ENCODE results near the gene ITPKB.

ITPKB gene

DNA sequence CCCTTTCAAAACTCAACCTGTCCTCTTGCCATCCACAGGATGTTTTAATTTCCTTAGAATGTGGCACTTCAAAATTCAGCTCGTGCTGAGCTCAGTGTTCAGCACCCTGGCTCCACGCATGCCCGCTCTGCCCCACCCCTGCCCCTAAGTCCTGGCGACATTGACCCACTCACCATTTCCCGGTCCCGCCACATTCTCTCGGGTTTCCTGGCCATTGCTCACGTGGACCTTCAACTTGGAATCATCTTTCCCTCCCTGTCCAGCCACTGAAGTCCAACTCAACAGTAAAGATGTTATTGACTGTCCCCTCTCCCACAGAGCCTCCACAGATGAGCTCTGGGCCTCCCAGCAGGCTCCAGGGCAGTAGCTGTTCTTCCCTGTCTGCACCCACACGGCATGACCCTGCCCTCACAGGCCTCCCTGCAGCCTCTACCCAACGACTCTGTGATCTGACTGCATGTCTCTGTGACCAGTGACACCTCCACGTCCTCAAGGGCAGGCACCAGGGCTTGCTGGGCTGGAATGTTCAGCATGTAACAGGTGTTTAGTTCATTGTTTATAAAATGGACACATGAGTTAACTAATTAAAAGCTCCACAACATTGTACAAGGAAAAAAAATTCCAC is 53.8 kb downstream of the ITPKB start:
- DNase-seq (ENCODE audit: low read depth): no peak

DNA sequence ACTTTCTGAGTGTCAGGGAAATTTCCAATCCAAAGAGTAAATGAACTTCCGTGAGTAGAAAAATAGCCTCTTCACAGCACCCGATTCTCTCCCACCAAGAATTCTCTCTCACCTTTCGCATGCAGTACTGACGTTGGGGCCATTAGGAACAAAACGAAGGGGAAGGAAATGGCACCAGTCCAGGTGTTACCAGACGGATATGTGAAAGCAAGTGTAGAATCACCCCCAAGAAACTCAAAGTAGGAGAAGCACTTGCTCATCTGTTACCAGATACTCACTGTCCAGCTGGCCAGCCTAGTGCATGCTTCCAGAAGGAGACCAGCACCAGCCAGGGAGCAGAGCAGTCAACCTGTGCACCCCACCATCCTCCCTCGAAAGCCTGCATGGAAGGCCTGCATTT is 55.1 kb downstream of the ITPKB start:
- no peak for DNase-seq (ENCODE audit: low read depth)

DNA sequence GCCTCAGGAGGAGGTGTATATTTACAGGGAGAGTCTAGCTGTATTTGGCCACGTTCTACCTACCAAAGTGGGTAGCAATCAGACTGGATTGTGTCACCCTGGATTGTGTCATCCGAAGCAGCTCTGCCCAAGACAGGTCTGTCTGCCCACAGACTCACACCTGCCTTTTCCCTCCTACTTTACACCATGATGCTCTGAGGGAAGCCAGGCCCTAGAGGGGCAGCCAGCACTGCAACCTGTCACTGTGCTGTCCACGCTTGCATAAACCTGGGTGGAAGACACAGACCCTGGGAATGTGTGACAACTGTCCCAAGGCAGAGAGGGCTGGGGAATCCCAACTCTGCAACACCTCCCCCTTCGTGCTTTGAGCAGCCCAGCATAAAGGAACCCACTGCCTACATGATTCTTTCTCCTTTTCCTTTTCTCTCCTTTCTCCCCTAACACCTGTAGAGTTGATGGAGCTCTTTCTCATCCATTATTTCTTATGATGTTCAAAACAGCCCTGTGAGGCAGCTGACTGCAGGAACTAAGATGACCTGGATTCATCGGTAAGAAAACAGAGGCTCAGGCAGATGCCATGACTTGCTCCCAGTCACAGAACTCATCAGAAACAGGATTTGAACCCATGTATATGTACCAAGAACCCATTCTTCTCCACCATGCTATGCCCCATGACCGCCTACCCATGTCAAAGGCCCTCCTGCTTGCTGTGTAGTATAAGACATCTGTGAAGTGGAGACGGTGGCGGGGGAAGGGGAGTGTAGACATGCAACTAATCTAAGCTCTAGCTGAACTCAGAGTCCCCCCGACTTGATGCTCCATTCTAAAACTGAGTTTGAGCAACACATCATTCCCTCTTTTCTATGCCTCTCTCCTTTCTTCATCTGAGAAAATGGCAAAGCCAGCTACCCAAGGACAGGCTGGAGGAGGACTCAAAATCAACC is 55.9 kb downstream of the ITPKB start:
- peak; percentile 23 for DNase-seq (ENCODE audit: low read depth)

- DNase-seq (ENCODE audit: low read depth): no peak
These were observed 57.2 kb downstream of the ITPKB start for GRCh38 chr1:226681652-226682493.

DNA sequence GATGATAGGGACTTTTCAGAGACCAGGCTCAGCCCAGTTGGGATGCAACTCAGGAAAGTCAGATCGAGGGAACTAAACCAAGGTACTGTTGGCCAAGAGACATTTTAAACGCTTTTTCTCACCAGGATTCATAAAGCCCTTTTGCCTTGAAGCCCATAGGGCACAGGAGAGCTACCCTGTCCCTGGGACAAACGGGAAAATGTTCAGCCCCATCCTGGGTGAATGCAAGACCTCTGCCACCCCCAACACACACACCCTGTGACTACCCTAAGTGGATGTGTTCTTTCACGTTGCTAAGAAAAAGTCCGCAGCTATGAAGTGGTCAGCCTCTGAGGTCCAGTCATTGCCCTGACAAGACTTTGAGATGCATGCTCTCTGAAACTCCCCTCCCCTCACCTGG is 58.4 kb downstream of the ITPKB start:
- no peak for DNase-seq (ENCODE audit: low read depth)

DNA sequence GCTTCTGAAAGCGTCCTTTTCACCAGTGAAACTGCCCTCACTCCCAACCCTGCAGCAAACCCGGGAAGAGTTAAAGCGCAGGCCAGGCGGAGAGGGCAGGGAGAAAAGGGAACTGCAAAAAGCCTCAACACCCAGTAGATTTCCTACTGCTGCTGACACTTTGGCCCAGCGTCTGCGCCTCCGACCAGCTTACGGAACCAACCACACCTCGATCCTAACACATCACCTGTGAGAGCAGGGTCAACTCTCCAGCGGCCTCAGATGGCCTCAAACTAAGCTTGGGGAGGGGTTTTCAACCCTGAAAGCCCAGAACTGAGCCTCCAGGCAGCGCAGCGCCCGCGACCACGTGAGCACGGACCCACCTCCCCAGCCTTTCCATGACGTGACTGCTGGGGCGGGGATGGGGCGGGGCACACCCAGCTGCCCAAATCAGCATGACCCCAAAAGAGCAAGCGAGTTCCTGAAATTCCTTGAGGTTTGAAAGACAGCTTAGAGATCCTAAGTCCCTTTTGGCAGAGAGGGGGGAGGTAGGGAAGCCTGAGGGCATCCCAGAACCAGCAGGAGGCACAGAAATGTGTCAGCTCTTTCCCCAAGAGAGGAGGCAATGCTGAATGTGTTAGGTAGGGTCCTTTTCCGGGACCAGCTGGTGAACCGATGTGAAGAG is 59.1 kb downstream of the ITPKB start:
- DNase-seq (ENCODE audit: low read depth): peak; percentile 73

- no peak for DNase-seq (ENCODE audit: low read depth)
These were observed 59.8 kb downstream of the ITPKB start for GRCh38 chr1:226679262-226679661.

DNA sequence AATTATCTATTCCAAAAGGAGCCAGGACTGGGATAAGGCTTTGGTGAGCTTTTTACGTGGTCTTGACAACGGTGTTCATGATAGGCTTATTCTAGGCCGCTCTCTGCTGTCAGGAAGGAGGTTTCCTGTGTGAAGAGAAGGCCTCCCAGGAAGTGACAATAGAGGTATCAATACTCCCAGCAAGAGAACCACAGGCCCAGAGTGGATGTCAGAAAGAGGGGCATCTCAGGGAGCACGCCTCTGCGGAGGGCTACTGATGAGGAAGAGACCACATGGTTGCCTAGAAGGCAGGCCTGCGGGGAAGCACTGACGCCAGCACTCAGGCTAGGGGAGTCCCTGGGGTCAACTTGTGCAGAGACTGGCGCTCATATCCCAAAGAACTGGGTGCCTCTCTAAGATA is 60.4 kb downstream of the ITPKB start:
- DNase-seq (ENCODE audit: low read depth): peak; percentile 58

DNA sequence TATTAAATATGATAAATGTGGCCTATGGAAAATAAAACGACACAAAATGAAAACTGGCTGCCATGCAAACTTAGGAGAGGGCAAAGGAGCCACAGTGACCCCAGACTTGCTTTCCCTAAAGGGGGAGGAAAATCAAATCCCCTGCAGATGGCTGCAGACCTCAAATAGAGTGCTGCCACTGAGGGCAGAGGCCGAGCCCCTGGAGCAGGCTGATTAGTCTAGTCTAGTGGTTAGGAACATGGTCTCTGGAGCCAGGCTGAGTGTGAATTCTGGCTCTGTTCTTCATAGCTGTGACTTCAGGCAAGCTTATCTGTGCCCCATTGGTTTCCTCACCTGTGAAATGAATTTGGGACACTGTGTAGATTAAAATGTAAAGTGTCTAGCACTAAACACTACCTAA is 60.8 kb downstream of the ITPKB start:
- DNase-seq (ENCODE audit: low read depth): no peak

DNA sequence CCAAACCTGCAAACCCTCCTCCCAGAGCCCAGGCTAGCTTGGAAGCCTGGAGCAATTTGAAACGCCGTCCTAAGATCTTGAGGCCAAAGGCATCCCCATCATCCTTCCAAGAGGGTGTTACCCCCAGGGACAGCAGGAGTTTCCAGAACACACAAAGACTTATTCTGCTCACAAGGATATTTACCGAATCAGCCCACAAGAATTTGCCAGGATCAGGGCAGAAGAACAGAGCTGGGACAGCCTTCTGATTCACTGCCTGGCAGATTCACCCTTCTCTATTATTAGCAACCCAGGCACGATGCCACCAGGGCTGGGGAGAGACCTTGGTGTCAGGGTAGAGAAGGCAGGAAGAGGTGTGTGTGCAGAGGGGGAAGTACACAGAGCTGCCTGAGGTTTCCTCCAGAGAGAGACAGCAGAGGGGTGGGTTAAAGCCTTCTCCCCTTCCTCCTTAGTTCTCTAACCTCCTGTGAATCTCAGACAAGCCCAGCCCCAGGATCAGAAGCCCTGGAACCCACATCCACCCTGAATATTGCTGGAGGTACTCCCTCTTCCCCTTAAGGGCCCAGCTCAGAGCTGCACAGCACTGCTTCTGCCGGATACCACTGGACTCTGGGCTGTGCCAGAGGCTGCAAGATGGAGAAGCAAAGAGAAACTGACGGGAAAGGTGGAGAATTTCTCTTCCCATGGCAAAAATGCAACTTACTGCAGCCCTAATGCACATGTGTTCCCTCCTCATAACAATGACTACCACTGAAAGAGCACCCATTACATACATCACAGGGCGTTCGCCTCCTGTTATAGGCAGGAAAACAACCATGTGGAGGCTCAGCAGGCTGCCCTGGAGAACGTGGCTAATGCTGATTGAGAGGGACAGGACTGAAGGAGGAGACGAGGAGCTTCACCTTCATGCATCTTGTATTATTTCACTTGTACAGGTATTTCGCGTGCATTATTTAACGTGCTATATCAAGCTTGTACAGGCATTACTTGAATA is 61.8 kb downstream of the ITPKB start:
- peak; percentile 79 for DNase-seq (ENCODE audit: low read depth)

DNA sequence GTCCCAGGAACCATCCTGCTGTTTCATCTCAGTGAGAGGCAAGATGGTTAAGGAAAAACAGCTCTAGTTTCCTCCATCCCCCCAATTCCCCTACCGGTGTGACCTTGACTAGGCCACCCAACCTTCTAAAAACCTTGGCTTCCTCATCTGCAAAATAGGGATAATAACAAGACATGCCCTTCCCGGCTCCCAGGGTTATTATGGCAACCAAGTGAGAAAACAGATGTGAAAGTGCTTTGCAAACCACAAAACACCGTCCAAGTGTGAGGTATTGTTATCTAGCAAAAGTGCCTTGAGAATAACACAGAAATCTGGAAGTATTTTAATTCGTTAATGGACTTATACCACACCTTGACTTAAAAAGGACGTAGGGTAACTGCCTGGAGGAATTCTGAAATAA is 62.7 kb downstream of the ITPKB start:
- no peak for DNase-seq (ENCODE audit: low read depth)

DNA sequence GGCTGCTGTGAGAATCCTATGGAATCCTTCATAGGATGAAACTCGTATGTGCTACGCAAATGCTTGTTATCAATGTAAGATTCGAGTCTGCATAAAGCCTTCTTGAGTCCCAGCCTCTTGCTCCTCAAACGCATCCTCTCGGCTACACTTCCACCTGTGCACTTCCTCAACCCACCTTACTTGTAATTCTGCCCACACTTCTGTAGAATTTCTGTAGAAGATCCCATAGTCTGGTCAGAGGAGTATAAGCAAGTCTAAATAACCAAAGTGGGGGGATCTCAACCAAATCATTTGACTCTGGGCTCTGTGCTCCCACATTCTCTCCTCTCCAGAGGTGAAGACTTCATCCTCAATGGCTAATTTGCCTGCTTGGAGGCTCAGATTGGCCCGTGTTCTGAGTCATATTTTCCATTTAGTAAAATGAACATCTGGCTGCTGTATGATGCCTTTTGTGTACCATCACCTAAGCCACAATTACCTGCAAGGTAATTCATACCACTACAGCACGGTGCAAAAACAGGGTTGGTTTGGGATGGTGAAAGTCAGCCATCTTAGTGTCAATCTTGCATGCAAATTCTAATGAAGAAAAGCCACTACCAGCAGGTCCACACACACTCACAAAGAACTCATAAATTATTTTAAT is 63.2 kb downstream of the ITPKB start:
- no peak for DNase-seq (ENCODE audit: low read depth)

DNA sequence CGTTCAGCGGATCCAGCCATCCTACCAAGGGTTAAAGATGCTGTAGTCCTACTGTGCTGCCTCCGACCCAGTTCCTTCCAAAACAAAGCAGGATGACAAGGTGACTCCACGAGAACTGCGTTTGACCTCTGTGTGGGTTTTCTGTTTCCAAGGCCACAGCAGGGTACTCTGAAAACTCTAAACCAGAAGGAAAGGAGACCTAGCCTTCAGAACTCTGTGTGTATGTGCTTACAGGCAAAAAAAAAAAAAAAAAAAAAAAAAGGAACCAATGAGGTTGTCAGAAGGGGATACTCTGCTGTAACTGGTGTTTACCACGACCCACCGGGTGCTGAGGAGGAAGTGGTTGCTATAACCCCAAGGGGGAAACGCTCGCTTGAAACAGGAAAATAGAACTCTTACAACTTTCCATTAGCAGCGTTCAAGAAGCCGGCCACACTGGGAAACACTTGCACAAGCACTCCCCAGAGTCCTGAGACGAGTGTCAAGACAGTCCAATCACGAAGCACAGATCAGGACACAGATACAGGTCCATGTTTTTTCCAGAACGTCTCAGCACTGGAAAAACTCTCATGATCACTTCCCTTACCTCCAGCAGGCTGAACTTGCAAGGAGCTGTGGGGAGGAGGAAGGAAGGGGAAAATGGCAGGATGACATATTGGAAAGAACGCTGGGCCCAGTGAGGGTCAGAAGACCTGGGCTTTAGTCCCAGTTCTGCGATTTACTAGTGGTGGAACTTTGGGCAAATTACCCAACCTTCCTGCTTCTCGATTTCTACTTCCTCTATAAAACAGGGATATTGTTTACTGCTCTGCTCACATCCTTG is 64.0 kb downstream of the ITPKB start:
- DNase-seq (ENCODE audit: low read depth): peak; percentile 81

DNA sequence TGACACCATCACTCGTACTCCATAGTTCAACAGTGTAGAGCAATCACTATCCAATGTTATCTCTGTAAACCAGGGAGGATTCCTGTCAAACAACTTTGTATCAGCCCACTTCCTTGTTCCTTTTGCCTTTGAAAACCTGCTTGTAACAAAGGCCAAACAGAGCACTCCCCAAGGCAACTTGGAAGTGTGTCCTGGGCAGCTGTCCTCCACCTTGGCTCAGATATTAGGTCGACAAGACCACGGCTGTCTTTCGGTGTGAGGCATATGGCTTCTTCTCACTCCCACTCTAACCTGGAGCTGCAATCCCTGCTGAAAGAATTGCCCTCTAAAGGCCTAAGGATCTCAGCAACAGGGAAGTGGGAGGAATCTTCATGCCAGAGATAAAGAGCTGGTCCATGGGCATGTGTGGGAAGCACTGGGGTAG is 66.7 kb downstream of the ITPKB start:
- DNase-seq (ENCODE audit: low read depth): no peak

DNA sequence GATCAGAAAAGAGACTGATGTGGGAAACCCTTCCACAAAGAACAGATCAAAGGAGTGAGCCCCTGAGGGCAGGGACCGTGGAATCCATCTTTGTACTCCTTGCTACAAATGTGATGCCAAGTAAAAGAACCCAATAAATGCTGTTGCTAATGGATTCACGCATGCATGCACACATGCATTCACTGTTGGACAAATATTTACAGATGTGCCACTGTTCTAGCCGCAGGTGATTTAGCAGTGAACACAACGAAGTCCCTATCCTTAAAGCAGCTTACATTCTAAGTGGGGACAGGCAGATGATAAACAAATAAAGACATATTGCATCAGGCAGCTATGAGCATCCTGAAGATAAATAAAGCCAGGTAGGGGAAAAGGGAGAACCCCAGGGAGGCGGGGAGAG is 67.8 kb downstream of the ITPKB start:
- no peak for DNase-seq (ENCODE audit: low read depth)

DNA sequence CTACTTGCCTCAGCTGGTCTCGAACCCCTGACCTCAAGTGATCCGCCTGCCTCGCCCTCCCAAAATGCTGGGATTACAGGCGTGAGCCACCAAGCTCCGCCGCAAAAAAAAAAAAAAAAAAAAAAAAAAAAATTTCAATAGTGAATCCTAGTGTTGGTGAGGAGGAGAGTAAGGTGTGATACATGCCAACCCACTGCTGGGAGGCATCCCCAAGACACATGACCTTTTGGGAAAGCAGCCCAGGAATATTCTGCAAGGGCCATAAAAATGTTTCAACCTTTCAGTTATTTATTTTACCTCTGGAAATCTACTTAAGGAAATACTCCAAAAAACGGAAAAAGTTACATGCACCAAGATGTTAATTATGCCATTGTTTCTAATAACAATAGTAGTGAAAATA is 69.0 kb downstream of the ITPKB start:
- no peak for DNase-seq (ENCODE audit: low read depth)

DNA sequence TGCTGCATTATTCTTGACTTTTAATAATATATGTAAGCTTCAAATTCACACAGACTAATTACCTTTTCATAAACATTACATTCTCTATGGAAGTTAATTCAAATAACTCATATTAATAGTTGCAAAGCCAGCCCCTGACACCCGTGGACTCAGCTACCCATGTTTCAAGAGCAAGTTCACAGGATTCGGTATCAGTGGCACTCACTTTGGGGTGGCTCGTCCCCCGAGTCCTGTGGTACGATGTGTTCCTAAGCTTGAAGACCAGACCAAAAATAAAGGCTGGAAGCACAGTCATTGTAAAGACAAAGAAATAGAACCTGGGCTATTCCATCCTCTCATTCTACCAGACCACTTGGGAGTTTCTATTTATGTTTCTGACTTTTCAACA is 70.9 kb downstream of the ITPKB start:
- DNase-seq (ENCODE audit: low read depth): no peak

DNA sequence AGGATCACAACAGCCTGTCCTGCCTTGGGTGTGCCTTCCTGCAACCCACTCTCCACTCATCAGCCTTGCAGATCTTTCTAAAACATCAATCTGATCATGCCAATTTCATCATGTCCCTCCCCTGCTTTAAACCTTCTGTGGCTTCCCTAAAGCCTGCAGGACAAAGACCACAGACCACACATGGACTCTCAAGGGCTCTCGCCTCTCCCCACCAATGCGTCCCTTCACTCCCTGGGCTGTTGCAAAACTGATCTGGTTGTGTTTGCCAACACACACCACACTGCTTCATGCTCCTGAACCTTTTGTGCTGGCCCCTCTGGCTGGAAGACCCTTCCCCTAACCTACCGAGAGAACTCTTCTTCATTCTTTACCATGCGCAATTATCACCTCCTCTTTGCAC is 72.4 kb downstream of the ITPKB start:
- no peak for DNase-seq (ENCODE audit: low read depth)

- DNase-seq (ENCODE audit: low read depth): no peak
These were observed 72.9 kb downstream of the ITPKB start for GRCh38 chr1:226666164-226666506.

Data from T-helper 22 cell (primary cell).